AG04449 (cell line): ENCODE data around the gene EWSR1.

Experiments used
- CTCF ChIA-PET: fragments of 350-600 bp; formaldehyde crosslinking; extraction: SDS; loops from one replicate; lab custom pipeline; 2021; ENCODE audit warnings: antibody characterized with exemption; lab: Yijun Ruan, JAX
- POLR2A ChIA-PET: fragments of 400-600, 350-600 bp; formaldehyde crosslinking; extraction: SDS; loops from one replicate; lab custom pipeline; 2020; ENCODE audit warnings: antibody characterized with exemption, inconsistent platforms; lab: Yijun Ruan, JAX
- DNase-seq: peaks from one replicate; pipeline ENCODE4 v3.0.0-alpha.2; 2010; ENCODE audit warnings: low read depth, low spot score
- H3K4me3 ChIP-seq: 2 replicates; pipeline ENCODE4 v1.5.1; 2011; ENCODE audit warnings: low read depth, mild to moderate bottlenecking, control low read depth, low read length
- CTCF ChIP-seq: IDR thresholded peaks from one replicate; pipeline ENCODE4 v1.5.1; 2011; ENCODE audit warnings: mild to moderate bottlenecking, moderate library complexity, low read length, control low read depth, inconsistent platforms; ENCODE audit not compliant: insufficient read depth; ENCODE audit errors: missing control alignments

EWSR1 gene

GRCh38 chr22:29251265-29251664 lies 16.8 kb upstream of the EWSR1 start:
- no peak for TF ChIP-seq CTCF
- no peak overlapping the region for H3K4me3 ChIP-seq
- no peak for DNase-seq
- ChIA-PET POLR2A (no interaction called here), CTCF (interaction anchor here (1.1 to 1.7 kb wide), 2 partner anchors 8 to 395 kb away, joined by 4 to 5 read pairs; no protein-coding TSS in a partner anchor)

- no peak for TF ChIP-seq CTCF
- no peak for DNase-seq
- H3K4me3 ChIP-seq: no peak overlapping the region
- POLR2A ChIA-PET: no interaction called here
- CTCF ChIA-PET: interaction anchor here (1.1 to 1.7 kb wide), 3 partner anchors 9 to 396 kb away, joined by 3 to 5 read pairs (median 4); no protein-coding TSS in a partner anchor
These were observed 15.8 kb upstream of the EWSR1 start for GRCh38 chr22:29251981-29252911.

DNA sequence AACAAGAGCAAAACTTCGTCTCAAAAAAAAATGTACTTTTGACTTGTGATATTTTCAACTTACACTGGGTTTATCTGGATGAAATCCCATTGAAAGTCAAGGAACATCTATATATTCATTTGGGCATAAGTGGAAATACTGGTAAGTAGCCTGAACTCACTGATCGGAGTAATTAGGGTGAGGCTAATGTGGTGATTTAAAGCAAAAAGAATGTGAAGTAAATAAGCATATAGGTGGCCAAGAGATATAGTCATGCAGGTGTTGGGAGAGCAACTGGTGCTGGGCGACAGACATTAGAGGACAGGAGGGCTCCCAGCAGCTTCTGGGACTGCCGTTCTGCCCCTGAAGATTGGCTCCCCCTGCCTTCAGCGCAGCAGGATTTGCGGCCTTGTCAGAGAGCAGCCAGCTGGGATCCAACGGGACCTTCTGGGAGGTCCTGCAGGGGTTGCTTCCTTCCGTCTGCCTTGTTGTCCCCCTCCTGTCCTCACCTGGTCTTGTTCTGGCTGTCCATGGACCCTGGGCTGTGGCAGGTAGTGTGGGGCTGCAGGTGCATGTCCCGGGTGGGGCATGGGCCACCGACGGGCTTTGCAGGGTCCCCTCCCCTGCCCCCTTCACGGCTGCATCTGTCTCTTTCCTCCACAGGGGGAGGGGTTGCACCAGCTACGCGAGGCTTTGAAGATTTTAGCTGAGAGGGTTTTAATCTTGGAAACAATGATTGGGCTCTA lies 14.3 kb upstream of the EWSR1 start:
- POLR2A ChIA-PET: no interaction called here
- no peak for DNase-seq
- CTCF ChIA-PET: no interaction called here

GRCh38 chr22:29254286-29254660 lies 13.8 kb upstream of the EWSR1 start:
- TF ChIP-seq CTCF: no peak
- CTCF ChIA-PET: interaction anchor here (5.2 kb wide), 1 partner anchor 9 kb away, joined by 41 read pairs; no protein-coding TSS in a partner anchor

More for the DNA sequence above, 14.3 kb upstream of the EWSR1 start:
- TF ChIP-seq CTCF: no peak
- H3K4me3 ChIP-seq: no peak overlapping the region

GRCh38 chr22:29255064-29255621 lies 12.9 kb upstream of the EWSR1 start:
- POLR2A ChIA-PET: no interaction called here
- CTCF ChIA-PET: interaction anchor here (5.2 kb wide), 1 partner anchor 10 kb away, joined by 41 read pairs; no protein-coding TSS in a partner anchor
- no peak overlapping the region for H3K4me3 ChIP-seq
- TF ChIP-seq CTCF: no peak
- DNase-seq: no peak

More at GRCh38 chr22:29254286-29254660, 13.8 kb upstream of the EWSR1 start:
- H3K4me3 ChIP-seq: no peak overlapping the region
- POLR2A ChIA-PET: no interaction called here
- DNase-seq: no peak
